Mesenchymal stem cell (in vitro differentiated cells and primary cell): ENCODE data around the gene STK24.

Experiments used
- DNase-seq: peaks from one replicate; pipeline ENCODE4 v3.0.0-alpha.2; 2013
- H2AFZ ChIP-seq: one replicate; pipeline ENCODE4 v1.6.1; 2013; ENCODE audit warnings: low read depth, mild to moderate bottlenecking, control low read depth, inconsistent platforms, low read length, moderate library complexity
- H2AK5ac ChIP-seq: 2 replicates; pipeline ENCODE4 v1.6.1; 2013; ENCODE audit warnings: low read length, moderate library complexity, mild to moderate bottlenecking, inconsistent platforms; ENCODE audit not compliant: severe bottlenecking
- H2BK120ac ChIP-seq: one replicate; pipeline ENCODE4 v1.6.1; 2013; ENCODE audit warnings: low read depth, mild to moderate bottlenecking, inconsistent platforms, low read length, moderate library complexity
- H2BK12ac ChIP-seq, 2 experiments: one replicate each; pipeline ENCODE4 v1.6.1; 2013; ENCODE audit warnings: inconsistent platforms in 2 of 2, low read length in 2 of 2, mild to moderate bottlenecking in 2 of 2, moderate library complexity in 2 of 2, control low read depth in 1 of 2
- H2BK15ac ChIP-seq: one replicate; pipeline ENCODE4 v1.6.1; 2013; ENCODE audit warnings: mild to moderate bottlenecking, low read depth, inconsistent platforms; ENCODE audit not compliant: poor library complexity, severe bottlenecking
- H2BK5ac ChIP-seq: 2 replicates; pipeline ENCODE4 v1.6.1; 2013; ENCODE audit warnings: low read depth, mild to moderate bottlenecking, low read length, control low read depth, inconsistent platforms; ENCODE audit not compliant: poor library complexity, severe bottlenecking
- H3K14ac ChIP-seq, 2 experiments: one replicate each; pipeline ENCODE4 v1.6.1; 2013; ENCODE audit warnings: inconsistent platforms in 2 of 2, low read length in 2 of 2, control low read depth in 1 of 2, mild to moderate bottlenecking in 1 of 2, moderate library complexity in 1 of 2
- H3K18ac ChIP-seq, 2 experiments: one replicate each; pipeline ENCODE4 v1.6.1; 2013; ENCODE audit warnings: inconsistent platforms in 2 of 2, low read length in 2 of 2, control low read depth in 1 of 2, low read depth in 1 of 2, mild to moderate bottlenecking in 1 of 2
- H3K23ac ChIP-seq, 2 experiments: one replicate each; pipeline ENCODE4 v1.6.1; 2013; ENCODE audit warnings: inconsistent platforms in 2 of 2, low read length in 2 of 2, mild to moderate bottlenecking in 2 of 2, moderate library complexity in 2 of 2, control low read depth in 1 of 2
- H3K27ac ChIP-seq: 2 replicates; pipeline ENCODE4 v1.5.1; 2013; ENCODE audit warnings: mild to moderate bottlenecking, moderate library complexity, low read length, control low read depth, inconsistent platforms; ENCODE audit not compliant: poor library complexity, severe bottlenecking
- H3K27me3 ChIP-seq, 2 experiments: 2 replicates each; pipeline versions ENCODE4 v1.6.1 to v1.7.0; 2013; ENCODE audit warnings: low read length in 2 of 2, mild to moderate bottlenecking in 2 of 2, moderate library complexity in 2 of 2, control low read depth in 1 of 2, inconsistent platforms in 1 of 2; ENCODE audit not compliant: control insufficient read depth in 1 of 2, insufficient read depth in 1 of 2
- H3K36me3 ChIP-seq, 2 experiments: 2 replicates each; pipeline versions ENCODE4 v1.6.1 to v1.7.0; 2013; ENCODE audit warnings: low read length in 2 of 2, control low read depth in 1 of 2, inconsistent platforms in 1 of 2, low read depth in 1 of 2, mild to moderate bottlenecking in 1 of 2; ENCODE audit not compliant: insufficient read depth in 2 of 2, control insufficient read depth in 1 of 2
- H3K4ac ChIP-seq, 2 experiments: one replicate each; pipeline ENCODE4 v1.6.1; 2013; ENCODE audit warnings: inconsistent platforms in 2 of 2, low read length in 2 of 2, mild to moderate bottlenecking in 2 of 2, moderate library complexity in 2 of 2, control low read depth in 1 of 2, low read depth in 1 of 2
- H3K4me1 ChIP-seq: 2 replicates; pipeline ENCODE4 v1.6.1; 2013; ENCODE audit warnings: low read depth, low read length, control low read depth; ENCODE audit not compliant: control insufficient read depth, insufficient read depth
- H3K4me2 ChIP-seq: 2 replicates; pipeline ENCODE4 v1.6.1; 2013; ENCODE audit warnings: low read length, mild to moderate bottlenecking, inconsistent platforms; ENCODE audit not compliant: poor library complexity, severe bottlenecking
- H3K4me3 ChIP-seq, 2 experiments: 2 replicates each; pipeline versions ENCODE4 v1.5.1 to v1.7.0; 2013; ENCODE audit warnings: low read length in 2 of 2, mild to moderate bottlenecking in 2 of 2, control low read depth in 1 of 2, low read depth in 1 of 2; ENCODE audit not compliant: insufficient read depth in 1 of 2
- H3K79me1 ChIP-seq: replicated peaks from 2 replicates; pipeline ENCODE4 v1.6.1; 2013; ENCODE audit warnings: mild to moderate bottlenecking, control low read depth, low read length, inconsistent platforms; ENCODE audit not compliant: poor library complexity, severe bottlenecking
- H3K9ac ChIP-seq: 2 replicates; pipeline ENCODE4 v1.7.0; 2013; ENCODE audit warnings: mild to moderate bottlenecking, low read length, moderate library complexity
- H3K9me3 ChIP-seq: 2 replicates; pipeline ENCODE4 v1.7.0; 2013; ENCODE audit warnings: mild to moderate bottlenecking, low read length; ENCODE audit not compliant: control insufficient read depth
- H4K8ac ChIP-seq: one replicate; pipeline ENCODE4 v1.6.1; 2013; ENCODE audit warnings: inconsistent platforms, mild to moderate bottlenecking, low read length, moderate library complexity
- H4K91ac ChIP-seq: one replicate; pipeline ENCODE4 v1.6.1; 2013; ENCODE audit warnings: mild to moderate bottlenecking, low read length, inconsistent platforms
- WGBS: methylation state at CpG from one replicate; pipeline ENCODE4 v1.1.7; 2013; ENCODE audit warnings: mixed read lengths; 5-methylcytosine and 5-hydroxymethylcytosine counted together

The STK24 gene

DNA sequence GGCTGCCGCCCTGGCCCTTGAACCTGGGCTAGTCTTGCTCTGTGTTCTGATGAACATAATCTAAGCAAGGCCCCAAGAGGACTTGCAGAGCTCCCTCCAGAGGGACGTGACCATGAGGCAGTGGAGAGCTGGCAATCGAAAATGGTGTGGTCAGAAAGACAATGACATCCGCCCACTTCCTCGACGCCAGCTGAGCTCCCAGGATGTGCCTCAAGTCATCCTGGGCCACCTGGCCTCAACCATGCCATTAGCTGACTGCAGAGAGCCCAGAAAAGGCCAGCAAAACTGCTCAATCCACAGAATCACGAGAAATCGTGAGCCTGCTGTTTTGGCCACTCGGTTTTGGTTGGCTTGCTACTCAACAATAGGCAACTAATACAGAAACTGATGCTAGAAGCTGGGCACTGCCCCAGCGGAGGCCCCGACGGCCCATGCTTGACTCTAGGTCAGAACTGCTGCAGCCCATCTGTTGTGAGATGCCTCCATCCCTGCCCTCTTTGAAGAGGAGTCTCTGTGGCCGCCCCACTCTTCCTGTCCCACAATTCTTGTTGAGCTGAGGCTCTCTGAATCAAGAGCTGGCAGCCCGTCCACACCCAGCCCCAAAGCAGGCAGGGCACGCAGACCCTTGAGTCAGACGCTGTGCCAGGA, 53.3 kb downstream of the STK24 start:
- Histone ChIP-seq H3K23ac (no peak overlapping the region), H2BK120ac (no peak overlapping the region), H3K9ac (no peak overlapping the region), H3K36me3 (peaks cover 5 to 14% of the 10 kb centered on the region in 2 experiments), H3K18ac (no peak overlapping the region), H4K8ac (peak overlapping the region; percentile 48), H2BK12ac (no peak overlapping the region), H3K4ac (no peak overlapping the region), H2AK5ac (no peak overlapping the region), H3K4me2 (no peak overlapping the region), H2BK15ac (no peak overlapping the region), H3K9me3 (no peaks in the 10 kb centered on the region), H3K27me3 (no peaks in the 10 kb centered on the region), H2AFZ (no peak overlapping the region), H3K14ac (no peak overlapping the region), H3K79me1 (peaks cover 58% of the 10 kb centered on the region), H3K27ac (no peak overlapping the region), H3K4me3 (no peak overlapping the region), H3K4me1 (peaks cover 30% of the 10 kb centered on the region), H2BK5ac (no peak overlapping the region), H4K91ac (peak overlapping the region; percentile 41)
- WGBS: 95% methylated on average over 14 of the region's 16 CpGs
- DNase-seq: no peak

GRCh38 chr13:98522371-98522770, 54.5 kb downstream of the STK24 start:
- Histone ChIP-seq H3K27ac (no peak overlapping the region), H3K23ac (no peak overlapping the region), H2AFZ (no peak overlapping the region), H3K27me3 (no peaks in the 10 kb centered on the region), H3K4ac (no peak overlapping the region), H4K8ac (no peak overlapping the region), H3K36me3 (peaks cover 5 to 11% of the 10 kb centered on the region in 2 experiments), H2AK5ac (no peak overlapping the region), H3K9me3 (no peaks in the 10 kb centered on the region), H4K91ac (no peak overlapping the region), H3K9ac (no peak overlapping the region), H3K18ac (no peak overlapping the region), H3K4me3 (no peak overlapping the region), H2BK12ac (peak overlapping the region in 1 of 2 experiments; percentile 15), H2BK5ac (no peak overlapping the region), H3K14ac (peak overlapping the region in 1 of 2 experiments; percentile 9), H2BK120ac (no peak overlapping the region), H3K4me1 (peaks cover 30% of the 10 kb centered on the region), H3K79me1 (peaks cover 51% of the 10 kb centered on the region), H3K4me2 (no peak overlapping the region), H2BK15ac (no peak overlapping the region)
- WGBS: 86% methylated on average over 5 of the region's 5 CpGs
- no peak for DNase-seq

DNA sequence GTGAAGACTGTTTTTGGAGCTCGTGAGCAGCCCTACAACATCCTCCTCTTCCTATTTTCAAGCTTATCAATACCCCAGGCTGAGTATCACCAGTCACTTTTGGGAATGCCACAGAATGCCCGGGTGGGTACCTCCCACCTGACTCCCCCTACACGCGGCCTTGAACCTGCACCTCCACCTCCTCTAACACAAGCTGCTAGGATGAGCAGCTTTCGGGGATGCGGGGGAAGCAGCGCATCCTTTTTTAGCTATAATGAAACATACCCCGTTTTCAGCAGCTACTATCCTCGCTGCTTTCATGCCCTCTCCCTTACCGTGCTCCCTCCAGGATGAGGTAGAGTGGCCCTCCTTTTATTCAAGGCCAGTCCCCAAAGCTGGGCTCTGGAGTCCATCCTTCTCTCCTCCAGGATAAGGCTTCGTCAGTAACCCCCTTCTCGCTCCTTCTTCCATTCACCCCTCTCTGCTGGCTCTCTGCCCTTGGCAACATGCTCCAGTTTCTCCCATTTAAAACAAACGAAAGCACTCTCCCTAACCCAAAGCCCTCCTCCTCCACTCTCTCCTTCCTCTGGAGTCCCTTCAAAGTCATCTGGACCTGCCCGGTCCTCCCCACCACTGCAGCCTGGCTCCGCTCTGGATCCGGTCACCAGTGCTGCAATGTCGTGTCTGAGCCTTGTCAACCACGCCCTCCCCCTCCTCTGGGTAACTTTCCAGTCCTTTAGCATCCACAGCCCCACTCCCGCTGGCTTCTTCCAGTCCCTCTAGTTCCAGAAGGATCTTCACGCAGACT, 55.3 kb downstream of the STK24 start:
- Histone ChIP-seq H3K18ac (peak overlapping the region; percentile 6 to 44), H2AK5ac (no peak overlapping the region), H4K91ac (no peak overlapping the region), H3K4ac (no peak overlapping the region), H3K27ac (no peak overlapping the region), H3K79me1 (peaks cover 45% of the 10 kb centered on the region), H2BK12ac (no peak overlapping the region), H3K9ac (no peak overlapping the region), H3K4me1 (peaks cover 30% of the 10 kb centered on the region), H2BK15ac (no peak overlapping the region), H4K8ac (peak overlapping the region; percentile 81), H2BK5ac (no peak overlapping the region), H2AFZ (no peak overlapping the region), H3K23ac (peak overlapping the region in 1 of 2 experiments; percentile 46), H3K9me3 (no peaks in the 10 kb centered on the region), H3K36me3 (peaks cover 7 to 9% of the 10 kb centered on the region in 2 experiments), H2BK120ac (no peak overlapping the region), H3K4me3 (no peak overlapping the region), H3K27me3 (no peaks in the 10 kb centered on the region), H3K4me2 (no peak overlapping the region), H3K14ac (no peak overlapping the region)
- 88% methylated on average over 20 of the region's 20 CpGs for WGBS
- no peak for DNase-seq

- DNase-seq: no peak
- WGBS: 96% methylated on average over 18 of the region's 18 CpGs
- H3K36me3 ChIP-seq: peaks cover 6 to 15% of the 10 kb centered on the region in 2 experiments
- H4K8ac ChIP-seq: peak overlapping the region; percentile 76
- no peak overlapping the region for H3K4me2 ChIP-seq
- no peak overlapping the region for H4K91ac ChIP-seq
- H3K9ac ChIP-seq: no peak overlapping the region
- no peak overlapping the region for H3K27ac ChIP-seq
- peaks cover 27% of the 10 kb centered on the region for H3K4me1 ChIP-seq
- no peak overlapping the region for H2BK15ac ChIP-seq
- H3K27me3 ChIP-seq: no peaks in the 10 kb centered on the region
- H2AFZ ChIP-seq: no peak overlapping the region
- no peak overlapping the region for H2BK12ac ChIP-seq
- H3K23ac ChIP-seq: peak overlapping the region in 1 of 2 experiments; percentile 75
- H3K18ac ChIP-seq: no peak overlapping the region
- no peaks in the 10 kb centered on the region for H3K9me3 ChIP-seq
- H2BK120ac ChIP-seq: no peak overlapping the region
- no peak overlapping the region for H3K4me3 ChIP-seq
- no peak overlapping the region for H3K4ac ChIP-seq
- H2AK5ac ChIP-seq: no peak overlapping the region
- H2BK5ac ChIP-seq: no peak overlapping the region
- H3K14ac ChIP-seq: peak overlapping the region in 1 of 2 experiments; percentile 78
- peaks cover 48% of the 10 kb centered on the region for H3K79me1 ChIP-seq
Measured at GRCh38 chr13:98520674-98521449, 56.0 kb downstream of the STK24 start.
